HepG2 (cell line): ENCODE results near the gene AHSG. TPM values are rescaled to one million over a fixed set of nuclear protein-coding genes. Genes with fewer than 3 reads are reported as not detected.

ENCODE experiments used
- CBFB ChIP-seq: sonication (generic); formaldehyde crosslinking; IDR thresholded peaks from 2 replicates; pipeline ENCODE4 v1.4.0; 2020; ENCODE audit warnings: missing genetic modification reagents
- CBX5 ChIP-seq: sonication (generic); formaldehyde crosslinking; IDR thresholded peaks from 2 replicates; pipeline ENCODE4 v1.4.0; 2020; ENCODE audit warnings: missing genetic modification reagents, borderline replicate concordance
- HCFC1 ChIP-seq: fragments of 150-350 bp; IDR thresholded peaks from 2 replicates; pipeline ENCODE4 v1.6.1; 2014; ENCODE audit warnings: low read depth, low read length
- NRL ChIP-seq: sonication (generic); formaldehyde crosslinking; IDR thresholded peaks from 2 replicates; pipeline ENCODE4 v1.5.0; 2020; ENCODE audit warnings: missing genetic modification reagents, mild to moderate bottlenecking, moderate library complexity, borderline replicate concordance
- PCBP1 ChIP-seq: fragments of 200-400 bp; formaldehyde crosslinking; IDR thresholded peaks from 2 replicates; pipeline ENCODE4 v1.6.1; 2017; ENCODE audit warnings: mild to moderate bottlenecking, low read depth, low read length, borderline replicate concordance
- SAP130 ChIP-seq: IDR thresholded peaks from 2 replicates; pipeline ENCODE4 v1.6.1; 2016; ENCODE audit warnings: low read depth
- STAT5B ChIP-seq: sonication (generic); formaldehyde crosslinking; IDR thresholded peaks from 2 replicates; pipeline ENCODE4 v1.4.0; 2020; ENCODE audit warnings: missing genetic modification reagents
- TRIM24 ChIP-seq: sonication (generic); formaldehyde crosslinking; IDR thresholded peaks from 2 replicates; pipeline ENCODE4 v1.8.0; 2022; ENCODE audit warnings: mild to moderate bottlenecking, missing genetic modification reagents
- U2AF2 ChIP-seq: fragments of 200-400 bp; formaldehyde crosslinking; IDR thresholded peaks from 2 replicates; pipeline ENCODE4 v1.6.1; 2017; ENCODE audit warnings: low read depth, mild to moderate bottlenecking, low read length
- ZMYM4 ChIP-seq: sonication (generic); formaldehyde crosslinking; IDR thresholded peaks from 2 replicates; pipeline ENCODE4 v1.8.1; 2023; ENCODE audit warnings: mild to moderate bottlenecking, missing genetic modification reagents
- ZNF234 ChIP-seq: sonication (generic); formaldehyde crosslinking; conservative IDR thresholded peaks from 2 replicates; pipeline ENCODE4 v1.5.1; 2020; ENCODE audit warnings: mild to moderate bottlenecking, missing genetic modification reagents
- ZNF34 ChIP-seq: sonication (generic); formaldehyde crosslinking; IDR thresholded peaks from 2 replicates; pipeline ENCODE4 v1.4.0; 2020; ENCODE audit warnings: mild to moderate bottlenecking, missing genetic modification reagents, borderline replicate concordance
- ZNF501 ChIP-seq: sonication (generic); formaldehyde crosslinking; IDR thresholded peaks from 2 replicates; pipeline ENCODE4 v1.5.1; 2020; ENCODE audit warnings: mild to moderate bottlenecking, moderate library complexity, missing genetic modification reagents
- polyA plus RNA-seq, 8 experiments: library from polyadenylated mRNA; depleted of rRNA in 3 of 8; stranded (reverse) in 7 of 8; unstranded in 1 of 8; fragments of >200 nt; fragmentation: Illumina TruSeq in 4 of 8; extraction: Trizol in 4 of 8; gene quantifications; 2 replicates each; pipeline versions ENCODE4 v1.2.1 to v1.2.3, GENCODE V29; 2011 to 2016; ENCODE audit warnings: low read depth in 4 of 8, missing spikeins in 1 of 8, mixed read lengths in 1 of 8; ENCODE audit not compliant: insufficient read depth in 1 of 8
- total RNA-seq, 5 experiments: library from RNA; depleted of rRNA; stranded (reverse); fragments of >200 nt; fragmentation: Illumina TruSeq; extraction: Trizol; gene quantifications; 2 replicates each; pipeline ENCODE4 v1.2.3, GENCODE V29; 2016; ENCODE audit warnings: low read depth in 1 of 5
- TF ChIP-seq, protein P1 (sequence below): sonication (generic); formaldehyde crosslinking; IDR thresholded peaks from 2 replicates; pipeline ENCODE4 v1.4.0; 2020; ENCODE audit warnings: missing genetic modification reagents
- TF ChIP-seq, protein P2 (sequence below), 2 experiments: fragments of 450-650 bp in 1 of 2; sonication (generic) in 1 of 2; formaldehyde crosslinking in 1 of 2; IDR thresholded peaks; 2 replicates each; pipeline versions ENCODE4 v1.6.1 to v1.8.0; 2016 to 2022; ENCODE audit warnings: antibody characterized with exemption in 1 of 2, mild to moderate bottlenecking in 1 of 2, missing genetic modification reagents in 1 of 2
- TF ChIP-seq, protein P3 (sequence below): sonication (generic); formaldehyde crosslinking; IDR thresholded peaks from 2 replicates; pipeline ENCODE4 v1.8.1; 2023; ENCODE audit warnings: mild to moderate bottlenecking, missing genetic modification reagents, borderline replicate concordance
- TF ChIP-seq, protein P4 (sequence below): sonication (generic); formaldehyde crosslinking; conservative IDR thresholded peaks from 2 replicates; pipeline ENCODE4 v1.4.0; 2020; ENCODE audit warnings: missing genetic modification reagents

The AHSG gene
- total and polyA plus RNA-seq, 2 of the 13 experiments (the other 11 are each of a cell fraction or from before 2014, with no cell fraction given), result 2,043 to 19,152 TPM

DNA sequence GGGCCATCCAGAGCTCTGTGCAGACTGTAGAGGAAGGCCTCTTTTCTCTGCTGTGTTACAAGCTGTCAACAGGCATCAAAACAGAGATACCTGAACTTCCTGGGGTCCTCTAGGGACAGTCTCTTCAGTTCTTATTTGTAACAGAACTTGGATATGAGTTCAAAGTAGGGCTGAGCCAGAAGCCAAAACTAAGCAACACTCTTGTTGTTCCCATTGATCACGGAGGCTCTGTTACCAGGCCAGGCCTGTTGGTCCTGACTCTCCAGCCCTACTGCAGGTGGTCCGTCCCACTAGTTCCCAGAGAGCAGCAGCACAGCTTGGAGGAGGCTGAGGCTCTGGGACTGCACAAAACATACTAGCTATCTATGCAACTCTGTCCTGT, 13.1 kb upstream of the AHSG start (continued):
- TF ChIP-seq, protein P1, sequence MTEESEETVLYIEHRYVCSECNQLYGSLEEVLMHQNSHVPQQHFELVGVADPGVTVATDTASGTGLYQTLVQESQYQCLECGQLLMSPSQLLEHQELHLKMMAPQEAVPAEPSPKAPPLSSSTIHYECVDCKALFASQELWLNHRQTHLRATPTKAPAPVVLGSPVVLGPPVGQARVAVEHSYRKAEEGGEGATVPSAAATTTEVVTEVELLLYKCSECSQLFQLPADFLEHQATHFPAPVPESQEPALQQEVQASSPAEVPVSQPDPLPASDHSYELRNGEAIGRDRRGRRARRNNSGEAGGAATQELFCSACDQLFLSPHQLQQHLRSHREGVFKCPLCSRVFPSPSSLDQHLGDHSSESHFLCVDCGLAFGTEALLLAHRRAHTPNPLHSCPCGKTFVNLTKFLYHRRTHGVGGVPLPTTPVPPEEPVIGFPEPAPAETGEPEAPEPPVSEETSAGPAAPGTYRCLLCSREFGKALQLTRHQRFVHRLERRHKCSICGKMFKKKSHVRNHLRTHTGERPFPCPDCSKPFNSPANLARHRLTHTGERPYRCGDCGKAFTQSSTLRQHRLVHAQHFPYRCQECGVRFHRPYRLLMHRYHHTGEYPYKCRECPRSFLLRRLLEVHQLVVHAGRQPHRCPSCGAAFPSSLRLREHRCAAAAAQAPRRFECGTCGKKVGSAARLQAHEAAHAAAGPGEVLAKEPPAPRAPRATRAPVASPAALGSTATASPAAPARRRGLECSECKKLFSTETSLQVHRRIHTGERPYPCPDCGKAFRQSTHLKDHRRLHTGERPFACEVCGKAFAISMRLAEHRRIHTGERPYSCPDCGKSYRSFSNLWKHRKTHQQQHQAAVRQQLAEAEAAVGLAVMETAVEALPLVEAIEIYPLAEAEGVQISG (CRISPR knock-in tag), result 0 out of 2 replicates have a peak, but pooled peaks have one; percentile 6
- TF ChIP-seq CBFB (CRISPR knock-in tag) (no peak), TRIM24 (CRISPR knock-in tag) (no peak), ZMYM4 (CRISPR knock-in tag) (no peak), CBX5 (CRISPR knock-in tag) (no peak), U2AF2 (no peak), NRL (CRISPR knock-in tag) (0 out of 2 replicates have a peak, but pooled peaks have one; percentile 36), PCBP1 (no peak), ZNF234 (CRISPR knock-in tag) (no peak), STAT5B (no peak), SAP130 (CRISPR knock-in tag) (no peak), ZNF501 (0 out of 2 replicates have a peak, but pooled peaks have one; percentile 5), ZNF34 (no peak), HCFC1 (no peak)
- TF ChIP-seq, protein P2, sequence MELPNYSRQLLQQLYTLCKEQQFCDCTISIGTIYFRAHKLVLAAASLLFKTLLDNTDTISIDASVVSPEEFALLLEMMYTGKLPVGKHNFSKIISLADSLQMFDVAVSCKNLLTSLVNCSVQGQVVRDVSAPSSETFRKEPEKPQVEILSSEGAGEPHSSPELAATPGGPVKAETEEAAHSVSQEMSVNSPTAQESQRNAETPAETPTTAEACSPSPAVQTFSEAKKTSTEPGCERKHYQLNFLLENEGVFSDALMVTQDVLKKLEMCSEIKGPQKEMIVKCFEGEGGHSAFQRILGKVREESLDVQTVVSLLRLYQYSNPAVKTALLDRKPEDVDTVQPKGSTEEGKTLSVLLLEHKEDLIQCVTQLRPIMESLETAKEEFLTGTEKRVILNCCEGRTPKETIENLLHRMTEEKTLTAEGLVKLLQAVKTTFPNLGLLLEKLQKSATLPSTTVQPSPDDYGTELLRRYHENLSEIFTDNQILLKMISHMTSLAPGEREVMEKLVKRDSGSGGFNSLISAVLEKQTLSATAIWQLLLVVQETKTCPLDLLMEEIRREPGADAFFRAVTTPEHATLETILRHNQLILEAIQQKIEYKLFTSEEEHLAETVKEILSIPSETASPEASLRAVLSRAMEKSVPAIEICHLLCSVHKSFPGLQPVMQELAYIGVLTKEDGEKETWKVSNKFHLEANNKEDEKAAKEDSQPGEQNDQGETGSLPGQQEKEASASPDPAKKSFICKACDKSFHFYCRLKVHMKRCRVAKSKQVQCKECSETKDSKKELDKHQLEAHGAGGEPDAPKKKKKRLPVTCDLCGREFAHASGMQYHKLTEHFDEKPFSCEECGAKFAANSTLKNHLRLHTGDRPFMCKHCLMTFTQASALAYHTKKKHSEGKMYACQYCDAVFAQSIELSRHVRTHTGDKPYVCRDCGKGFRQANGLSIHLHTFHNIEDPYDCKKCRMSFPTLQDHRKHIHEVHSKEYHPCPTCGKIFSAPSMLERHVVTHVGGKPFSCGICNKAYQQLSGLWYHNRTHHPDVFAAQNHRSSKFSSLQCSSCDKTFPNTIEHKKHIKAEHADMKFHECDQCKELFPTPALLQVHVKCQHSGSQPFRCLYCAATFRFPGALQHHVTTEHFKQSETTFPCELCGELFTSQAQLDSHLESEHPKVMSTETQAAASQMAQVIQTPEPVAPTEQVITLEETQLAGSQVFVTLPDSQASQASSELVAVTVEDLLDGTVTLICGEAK (IDR thresholded peaks at IDR 0.05), result no peak
- TF ChIP-seq, protein P2 (CRISPR knock-in tag; IDR thresholded peaks at IDR 0.05), result no peak
- TF ChIP-seq, protein P3, sequence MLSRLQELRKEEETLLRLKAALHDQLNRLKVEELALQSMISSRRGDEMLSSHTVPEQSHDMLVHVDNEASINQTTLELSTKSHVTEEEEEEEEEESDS (CRISPR knock-in tag), result no peak
- TF ChIP-seq, protein P4, sequence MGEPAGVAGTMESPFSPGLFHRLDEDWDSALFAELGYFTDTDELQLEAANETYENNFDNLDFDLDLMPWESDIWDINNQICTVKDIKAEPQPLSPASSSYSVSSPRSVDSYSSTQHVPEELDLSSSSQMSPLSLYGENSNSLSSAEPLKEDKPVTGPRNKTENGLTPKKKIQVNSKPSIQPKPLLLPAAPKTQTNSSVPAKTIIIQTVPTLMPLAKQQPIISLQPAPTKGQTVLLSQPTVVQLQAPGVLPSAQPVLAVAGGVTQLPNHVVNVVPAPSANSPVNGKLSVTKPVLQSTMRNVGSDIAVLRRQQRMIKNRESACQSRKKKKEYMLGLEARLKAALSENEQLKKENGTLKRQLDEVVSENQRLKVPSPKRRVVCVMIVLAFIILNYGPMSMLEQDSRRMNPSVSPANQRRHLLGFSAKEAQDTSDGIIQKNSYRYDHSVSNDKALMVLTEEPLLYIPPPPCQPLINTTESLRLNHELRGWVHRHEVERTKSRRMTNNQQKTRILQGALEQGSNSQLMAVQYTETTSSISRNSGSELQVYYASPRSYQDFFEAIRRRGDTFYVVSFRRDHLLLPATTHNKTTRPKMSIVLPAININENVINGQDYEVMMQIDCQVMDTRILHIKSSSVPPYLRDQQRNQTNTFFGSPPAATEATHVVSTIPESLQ, result no peak
